ENCODE data around the gene OR6N2.

Gene OR6N2

DNA sequence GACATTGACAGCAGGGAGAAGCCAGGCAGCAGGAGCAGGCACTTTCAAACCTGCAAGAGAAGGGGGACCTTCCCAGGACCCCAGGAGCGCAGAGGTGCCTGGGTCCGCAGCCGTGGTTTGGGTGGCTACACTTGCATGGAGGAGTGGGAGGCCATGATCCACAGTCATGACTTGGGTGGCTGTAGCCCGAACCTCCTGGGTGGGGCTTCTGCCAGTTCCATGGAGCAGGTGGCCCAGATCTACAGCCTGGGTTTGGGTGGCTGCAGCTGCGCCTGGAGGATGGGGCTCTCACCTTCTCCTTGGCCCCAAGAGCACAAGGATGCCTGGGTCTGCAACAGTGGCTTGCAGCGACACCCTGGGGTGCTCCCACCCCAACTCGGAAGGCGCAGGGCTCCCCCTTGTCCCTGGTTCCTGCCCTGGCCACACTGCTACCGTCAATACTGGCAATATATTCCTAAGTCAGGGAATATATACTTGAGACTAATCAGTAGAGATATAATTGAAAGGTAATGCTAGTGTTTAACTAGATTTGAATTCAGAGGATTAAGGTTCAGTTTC is 28.8 kb downstream of the OR6N2 start:
- DNase-seq, result no peak

DNA sequence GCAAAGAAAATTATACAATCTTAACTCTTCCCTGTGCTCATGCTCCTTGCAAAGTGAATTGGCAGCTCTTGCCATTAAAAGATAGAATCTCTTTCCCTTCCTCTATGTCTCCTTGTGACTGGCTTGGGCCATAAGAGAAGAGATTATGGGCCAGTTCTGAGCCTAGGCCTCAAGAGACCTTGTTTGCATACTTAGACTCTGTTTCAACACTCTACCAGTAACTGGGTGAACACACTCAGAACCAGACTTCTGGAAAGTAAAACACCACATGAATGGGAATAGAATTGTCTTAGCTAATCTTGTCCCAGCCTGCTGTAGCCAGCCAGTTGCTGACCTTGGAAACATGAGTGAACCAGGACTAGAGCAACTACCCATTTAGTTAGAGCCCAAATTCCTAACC is 45.2 kb downstream of the OR6N2 start:
- no peak for DNase-seq

DNA sequence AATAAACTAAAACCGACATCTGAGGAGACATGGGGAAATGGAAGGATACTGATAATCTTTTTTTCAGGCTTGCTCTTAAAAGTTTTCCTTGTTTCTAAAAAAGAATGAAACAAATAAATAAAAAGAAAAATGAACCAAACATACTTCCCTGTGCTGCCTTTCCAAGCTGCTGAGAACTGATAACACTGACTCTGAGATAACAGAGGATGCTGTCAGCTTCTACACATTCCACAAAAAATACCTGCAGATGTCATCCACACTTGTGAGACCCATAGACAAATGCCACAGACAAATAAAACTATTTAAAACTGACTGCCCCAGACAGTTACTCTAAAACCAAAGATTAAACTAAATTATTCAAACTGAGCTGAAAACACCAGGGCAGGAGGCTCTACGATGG is 48.5 kb downstream of the OR6N2 start:
- DNase-seq, result no peak

DNA sequence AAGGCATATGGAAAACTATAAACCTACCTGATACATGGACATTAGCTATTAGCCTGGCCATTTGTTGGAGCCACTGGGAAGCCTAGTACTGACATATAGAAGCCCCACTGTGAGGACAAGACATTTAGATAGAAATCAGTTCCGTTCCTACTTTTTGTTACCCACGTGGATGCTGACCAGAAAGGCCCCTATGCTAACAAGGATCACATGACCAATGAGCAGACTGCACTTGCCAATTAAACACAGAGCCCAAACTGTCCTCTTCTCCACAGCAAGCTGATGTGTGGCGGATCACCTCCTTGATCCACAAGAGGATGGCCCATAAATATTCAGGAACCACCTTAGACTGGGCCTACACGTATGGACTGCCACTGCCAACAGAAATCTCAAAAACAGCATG is 49.3 kb downstream of the OR6N2 start:
- no peak for DNase-seq

DNA sequence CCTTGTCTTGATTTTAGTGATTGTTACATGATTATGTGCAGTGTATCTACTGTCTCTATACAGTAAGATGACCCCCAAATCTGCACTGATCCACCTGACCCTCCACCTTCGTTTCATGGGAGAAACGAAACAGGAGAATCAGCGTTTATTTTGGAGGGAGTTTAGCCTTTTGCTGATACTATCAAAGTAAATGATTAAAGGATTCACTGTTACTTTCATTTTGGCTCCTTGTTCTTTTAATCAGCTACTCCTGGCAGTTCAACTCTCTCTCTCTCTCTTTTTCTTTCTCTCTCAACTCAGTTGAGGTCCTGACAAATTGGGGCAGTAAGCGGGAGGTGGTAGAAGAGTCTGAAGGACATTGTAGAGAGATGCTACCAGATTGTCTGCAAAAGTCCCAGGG is 50.6 kb downstream of the OR6N2 start:
- DNase-seq, result no peak

DNA sequence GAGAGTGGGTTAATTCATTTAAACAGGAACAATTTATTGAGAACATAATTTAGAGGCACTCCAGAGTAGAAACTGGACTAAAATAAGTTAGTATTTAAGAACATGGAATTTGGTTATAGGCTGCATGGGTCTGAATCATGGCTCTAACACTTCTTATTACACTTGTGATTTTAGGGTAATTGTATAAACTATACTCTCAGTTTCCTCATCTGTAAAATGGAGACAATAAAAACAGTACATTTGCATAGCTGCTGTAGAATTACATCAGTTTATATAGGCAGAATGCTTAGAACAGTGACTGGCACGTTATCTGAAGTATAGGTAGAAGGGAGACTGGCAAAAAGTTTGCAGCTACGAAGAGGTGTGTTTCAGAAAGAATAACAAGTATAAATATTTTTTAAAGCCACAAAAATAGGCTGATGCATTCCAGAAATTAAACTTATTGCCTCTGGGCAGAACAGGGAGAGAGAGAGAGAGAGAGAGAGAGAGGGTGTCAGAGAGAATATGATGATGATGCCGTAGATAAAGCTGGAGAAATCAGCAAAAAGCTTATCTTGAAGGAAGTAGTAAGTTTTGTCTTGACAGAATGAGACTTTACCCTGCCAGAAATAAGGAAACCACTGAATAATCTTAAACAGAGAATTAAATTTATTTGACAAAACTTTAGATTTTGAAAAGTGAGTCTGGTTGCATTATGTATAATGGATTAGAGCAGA is 52.3 kb downstream of the OR6N2 start:
- DNase-seq, result no peak

DNA sequence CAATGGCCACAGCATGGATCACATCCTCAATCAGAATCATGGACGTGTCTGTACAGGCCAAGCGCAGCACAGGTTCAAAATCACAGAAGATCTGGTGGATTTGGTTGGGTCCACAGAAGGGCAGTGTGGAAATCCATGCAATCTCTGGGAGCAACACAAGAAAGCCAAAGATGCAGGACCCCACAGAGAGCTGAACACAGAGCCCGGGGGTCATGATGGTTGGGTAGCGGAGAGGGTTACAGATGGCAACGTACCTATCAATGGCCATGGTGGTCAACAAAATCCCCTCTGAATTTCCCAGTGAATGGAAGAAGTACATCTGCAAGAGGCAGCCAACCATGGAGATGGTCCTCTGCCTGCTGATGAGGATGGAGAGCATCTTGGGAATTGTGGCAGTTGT is 56.6 kb downstream of the OR6N2 start:
- DNase-seq, result no peak
